ENCODE results near the gene TNFRSF1B.

GRCh38 chr1:12188115-12188514 lies 21.3 kb downstream of the TNFRSF1B start:
- no peak for TF ChIP-seq POLR2A (IDR thresholded peaks at IDR 0.05; ENCODE audit: low read length)
- no peak for TF ChIP-seq GATA1 (IDR thresholded peaks at IDR 0.05; ENCODE audit: low read depth, low read length)

All from erythroblast (primary cell).